Activated CD4-positive, alpha-beta memory T cell treated with anti-CD3 and anti-CD28 coated beads, Interleukin-2, amount 10 ng/mL, durations not matched to agents 7 days and 5 days (primary cell): ENCODE results near the gene MRC1. TPM values are rescaled to one million over a fixed set of nuclear protein-coding genes. Genes with fewer than 3 reads are reported as not detected.

ENCODE experiments used
- CTCF ChIA-PET: fragments of 350-600 bp; sonication (Branson Sonifier 250); formaldehyde crosslinking; loops from one replicate; lab custom pipeline; 2021; ENCODE audit warnings: antibody characterized with exemption, inconsistent platforms; lab: Charles Lee
- POLR2A ChIA-PET: fragments of 350-600 bp; sonication (Branson Sonifier 250); formaldehyde crosslinking; loops from one replicate; lab custom pipeline; 2021; ENCODE audit warnings: antibody characterized with exemption; lab: Charles Lee
- DNase-seq: peaks from one replicate; pipeline ENCODE4 v3.0.0-alpha.2; 2020
- H3K27ac Mint-ChIP-seq: one replicate; pipeline ENCODE4 v1.8.0; 2021; ENCODE audit warnings: mild to moderate bottlenecking, mixed read lengths
- H3K27me3 Mint-ChIP-seq: one replicate; pipeline ENCODE4 v1.8.0; 2021; ENCODE audit warnings: mixed read lengths
- H3K36me3 Mint-ChIP-seq: one replicate; pipeline ENCODE4 v1.8.0; 2021; ENCODE audit warnings: low read depth, mixed read lengths
- H3K4me1 Mint-ChIP-seq: one replicate; pipeline ENCODE4 v1.8.0; 2021; ENCODE audit warnings: mixed read lengths
- H3K4me3 Mint-ChIP-seq: one replicate; pipeline ENCODE4 v1.8.0; 2021; ENCODE audit warnings: mild to moderate bottlenecking, mixed read lengths
- H3K9me3 Mint-ChIP-seq: one replicate; pipeline ENCODE4 v1.8.0; 2021; ENCODE audit warnings: mixed read lengths
- total RNA-seq, 2 experiments: library from RNA; stranded (reverse); gene quantifications; one replicate each; pipeline ENCODE4 v1.2.3, GENCODE V29; 2021

MRC1 gene
- total RNA-seq, 2 experiments from 2014 or later: not detected

- no peaks in the 10 kb centered on the region for H3K9me3 Mint-ChIP-seq
- H3K4me1 Mint-ChIP-seq: no peaks in the 10 kb centered on the region
- no peaks in the 10 kb centered on the region for H3K36me3 Mint-ChIP-seq
- ChIA-PET POLR2A (no interaction called here), CTCF (no interaction called here)
- no peak overlapping the region for H3K4me3 Mint-ChIP-seq
- H3K27me3 Mint-ChIP-seq: peaks cover 3% of the 10 kb centered on the region
- H3K27ac Mint-ChIP-seq: no peak overlapping the region
- DNase-seq: no peak
These were observed 23.7 kb upstream of the MRC1 start for GRCh38 chr10:17785276-17785930.

DNA sequence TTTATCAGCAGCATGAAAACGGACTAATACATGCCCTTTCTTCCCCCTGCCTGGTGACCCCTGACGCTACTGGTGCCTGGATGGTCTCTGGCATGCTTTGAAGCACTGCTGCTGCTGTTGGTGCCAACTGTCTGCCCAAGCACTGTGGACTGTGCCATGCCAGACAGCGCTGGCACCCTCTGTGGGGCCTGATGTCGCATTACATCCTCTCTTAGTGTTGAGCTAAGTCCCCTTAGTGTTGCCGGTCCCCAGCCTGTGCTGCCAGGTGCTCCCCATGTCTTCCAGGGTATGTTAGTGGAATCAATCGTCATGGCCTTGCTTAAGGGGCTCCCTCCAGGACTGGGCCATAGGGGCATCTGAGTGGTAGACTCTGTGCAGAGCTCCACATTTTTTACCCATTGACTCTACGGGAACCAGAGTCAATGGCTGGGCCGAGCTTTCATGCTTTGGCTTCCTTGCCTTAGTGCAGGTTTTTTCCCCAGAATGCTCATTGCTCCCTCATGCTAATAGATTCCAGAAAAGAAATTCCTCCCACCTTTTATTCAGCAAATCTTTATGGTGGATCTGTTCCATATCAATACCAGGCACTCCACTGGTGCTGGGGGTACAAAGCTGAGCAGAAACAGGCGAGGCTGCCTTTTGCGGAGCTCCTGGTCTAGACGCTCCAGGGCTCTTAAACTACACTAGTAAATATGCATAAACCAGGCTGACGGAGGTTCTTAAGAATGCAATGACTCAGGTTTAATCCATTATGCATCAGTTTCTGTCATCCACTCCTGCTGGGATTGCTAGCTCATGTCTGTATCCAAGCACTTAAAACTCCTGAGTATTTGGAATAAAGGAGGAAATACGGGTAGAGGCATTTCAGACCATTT lies 21.8 kb upstream of the MRC1 start:
- ChIA-PET POLR2A (no interaction called here), CTCF (no interaction called here)
- Mint-ChIP-seq H3K9me3 (no peaks in the 10 kb centered on the region), H3K27me3 (peaks cover 3% of the 10 kb centered on the region), H3K36me3 (no peaks in the 10 kb centered on the region), H3K27ac (no peak overlapping the region), H3K4me1 (no peaks in the 10 kb centered on the region), H3K4me3 (no peak overlapping the region)
- no peak for DNase-seq

GRCh38 chr10:17788646-17789045 lies 20.5 kb upstream of the MRC1 start:
- Mint-ChIP-seq H3K27me3 (peaks cover 3% of the 10 kb centered on the region), H3K27ac (no peak overlapping the region), H3K4me1 (peaks cover 6% of the 10 kb centered on the region), H3K36me3 (no peaks in the 10 kb centered on the region), H3K9me3 (no peaks in the 10 kb centered on the region), H3K4me3 (no peak overlapping the region)
- POLR2A ChIA-PET: no interaction called here
- CTCF ChIA-PET: no interaction called here
- DNase-seq: no peak

- ChIA-PET CTCF (no interaction called here), POLR2A (no interaction called here)
- no peaks in the 10 kb centered on the region for H3K9me3 Mint-ChIP-seq
- H3K36me3 Mint-ChIP-seq: no peaks in the 10 kb centered on the region
- no peak overlapping the region for H3K4me3 Mint-ChIP-seq
- no peak for DNase-seq
- no peak overlapping the region for H3K27ac Mint-ChIP-seq
- peaks cover 3% of the 10 kb centered on the region for H3K27me3 Mint-ChIP-seq
- H3K4me1 Mint-ChIP-seq: peaks cover 6% of the 10 kb centered on the region
These were observed 19.8 kb upstream of the MRC1 start for GRCh38 chr10:17789396-17789795.

GRCh38 chr10:17790651-17791050 lies 18.5 kb upstream of the MRC1 start:
- H3K36me3 Mint-ChIP-seq: no peaks in the 10 kb centered on the region
- H3K4me1 Mint-ChIP-seq: peaks cover 6% of the 10 kb centered on the region

DNA sequence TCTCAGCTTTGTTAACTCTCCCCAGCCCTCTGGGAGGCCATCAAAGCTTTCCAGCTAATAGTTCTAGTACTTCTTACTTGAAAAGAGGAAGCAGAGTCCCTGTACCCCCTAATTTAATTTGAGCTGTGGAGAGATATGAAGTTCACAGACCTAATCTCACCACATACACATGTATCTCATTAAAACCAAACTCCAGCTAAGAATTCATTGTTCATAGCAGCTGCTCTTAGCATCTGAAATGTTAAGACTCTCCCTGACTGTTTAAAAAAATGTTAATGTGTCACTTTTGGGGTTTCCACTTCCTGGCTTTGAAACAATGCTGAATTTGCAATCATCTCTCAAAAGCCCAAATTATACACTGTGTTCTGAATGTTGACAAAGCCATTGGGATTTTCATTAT lies 16.2 kb upstream of the MRC1 start:
- no peaks in the 10 kb centered on the region for H3K36me3 Mint-ChIP-seq
- peaks cover 6% of the 10 kb centered on the region for H3K4me1 Mint-ChIP-seq
- DNase-seq: no peak
- H3K27ac Mint-ChIP-seq: no peak overlapping the region
- POLR2A ChIA-PET: no interaction called here
- no peaks in the 10 kb centered on the region for H3K27me3 Mint-ChIP-seq
- CTCF ChIA-PET: no interaction called here
- no peak overlapping the region for H3K4me3 Mint-ChIP-seq
- H3K9me3 Mint-ChIP-seq: no peaks in the 10 kb centered on the region

More at GRCh38 chr10:17790651-17791050, 18.5 kb upstream of the MRC1 start:
- no peak for DNase-seq
- POLR2A ChIA-PET: no interaction called here
- Mint-ChIP-seq H3K9me3 (no peaks in the 10 kb centered on the region), H3K27me3 (no peaks in the 10 kb centered on the region), H3K4me3 (no peak overlapping the region), H3K27ac (no peak overlapping the region)
- CTCF ChIA-PET: no interaction called here

GRCh38 chr10:17793823-17794644 lies 15.1 kb upstream of the MRC1 start:
- no peaks in the 10 kb centered on the region for H3K27me3 Mint-ChIP-seq
- H3K9me3 Mint-ChIP-seq: no peaks in the 10 kb centered on the region
- H3K36me3 Mint-ChIP-seq: no peaks in the 10 kb centered on the region
- DNase-seq: no peak
- ChIA-PET CTCF (no interaction called here), POLR2A (no interaction called here)
- peaks cover 6% of the 10 kb centered on the region for H3K4me1 Mint-ChIP-seq
- H3K4me3 Mint-ChIP-seq: no peak overlapping the region
- no peak overlapping the region for H3K27ac Mint-ChIP-seq

GRCh38 chr10:17795083-17795482 lies 14.1 kb upstream of the MRC1 start:
- H3K27me3 Mint-ChIP-seq: no peaks in the 10 kb centered on the region
- DNase-seq: no peak
- H3K27ac Mint-ChIP-seq: no peak overlapping the region
- no peak overlapping the region for H3K4me3 Mint-ChIP-seq
- POLR2A ChIA-PET: no interaction called here
- H3K4me1 Mint-ChIP-seq: peaks cover 6% of the 10 kb centered on the region
- H3K9me3 Mint-ChIP-seq: no peaks in the 10 kb centered on the region
- CTCF ChIA-PET: no interaction called here
- H3K36me3 Mint-ChIP-seq: no peaks in the 10 kb centered on the region

- Mint-ChIP-seq H3K27ac (no peak overlapping the region), H3K4me3 (no peak overlapping the region), H3K4me1 (peaks cover 6% of the 10 kb centered on the region), H3K9me3 (no peaks in the 10 kb centered on the region), H3K27me3 (no peaks in the 10 kb centered on the region), H3K36me3 (no peaks in the 10 kb centered on the region)
- ChIA-PET CTCF (no interaction called here), POLR2A (no interaction called here)
- DNase-seq: no peak
These were observed 13.1 kb upstream of the MRC1 start for GRCh38 chr10:17795813-17796594.

GRCh38 chr10:17801507-17801906 lies 7.6 kb upstream of the MRC1 start:
- H3K36me3 Mint-ChIP-seq: no peaks in the 10 kb centered on the region
- POLR2A ChIA-PET: no interaction called here
- no peaks in the 10 kb centered on the region for H3K4me1 Mint-ChIP-seq
- H3K27ac Mint-ChIP-seq: no peak overlapping the region
- no peak overlapping the region for H3K4me3 Mint-ChIP-seq
- CTCF ChIA-PET: interaction anchor here (0.5 kb wide), 1 partner anchor 181 kb away, joined by 3 read pairs; no protein-coding TSS in a partner anchor
- DNase-seq: no peak
- no peaks in the 10 kb centered on the region for H3K27me3 Mint-ChIP-seq
- no peaks in the 10 kb centered on the region for H3K9me3 Mint-ChIP-seq

DNA sequence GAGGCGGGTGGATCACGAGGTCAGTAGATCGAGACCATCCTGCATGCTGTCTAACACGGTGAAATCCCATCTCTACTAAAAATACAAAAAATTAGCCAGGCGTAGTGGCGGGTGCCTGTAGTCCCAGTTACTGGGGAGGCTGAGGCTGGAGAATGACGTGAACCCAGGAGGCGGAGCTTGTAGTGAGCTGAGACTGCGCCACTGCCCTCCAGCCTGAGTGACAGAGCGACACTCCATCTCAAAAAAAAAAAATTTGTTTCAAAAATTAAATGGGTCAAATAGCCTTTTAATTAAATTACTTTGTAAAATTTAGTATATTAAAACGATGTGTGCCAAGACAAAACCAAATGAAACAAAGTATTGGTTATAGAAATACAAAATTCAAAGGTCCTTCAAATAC lies 6.8 kb upstream of the MRC1 start:
- CTCF ChIA-PET: no interaction called here
- POLR2A ChIA-PET: no interaction called here
- Mint-ChIP-seq H3K9me3 (no peaks in the 10 kb centered on the region), H3K27me3 (no peaks in the 10 kb centered on the region), H3K4me3 (no peak overlapping the region), H3K27ac (no peak overlapping the region), H3K36me3 (no peaks in the 10 kb centered on the region), H3K4me1 (no peaks in the 10 kb centered on the region)
- no peak for DNase-seq

DNA sequence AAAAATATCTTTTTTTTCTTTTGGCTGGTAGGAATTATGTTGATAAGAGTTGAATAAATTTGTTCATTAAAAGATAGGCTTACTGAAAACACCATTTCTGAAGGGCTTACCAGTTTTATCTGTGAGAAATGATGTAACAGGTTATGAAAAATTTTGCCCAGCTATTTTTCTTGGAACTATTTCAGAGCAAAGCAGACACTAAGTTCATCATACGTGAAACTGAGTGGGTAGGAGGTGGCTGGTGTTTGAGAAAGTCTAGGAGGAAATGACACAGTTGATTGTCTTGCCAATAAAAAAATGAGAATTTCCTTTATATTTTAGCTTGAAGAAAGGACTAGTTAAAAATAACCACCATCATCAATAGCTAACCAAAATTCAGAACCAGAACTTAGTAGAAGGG lies 6.2 kb upstream of the MRC1 start:
- H3K36me3 Mint-ChIP-seq: no peaks in the 10 kb centered on the region
- CTCF ChIA-PET: interaction anchor here (0.6 kb wide), 1 partner anchor 1002 kb away, joined by 3 read pairs; no protein-coding TSS in a partner anchor
- no peak overlapping the region for H3K4me3 Mint-ChIP-seq
- H3K27ac Mint-ChIP-seq: no peak overlapping the region
- H3K27me3 Mint-ChIP-seq: no peaks in the 10 kb centered on the region
- H3K9me3 Mint-ChIP-seq: no peaks in the 10 kb centered on the region
- no peaks in the 10 kb centered on the region for H3K4me1 Mint-ChIP-seq
- POLR2A ChIA-PET: no interaction called here
- DNase-seq: no peak
